Neural cell (in vitro differentiated cells): ENCODE data around the gene ANKLE1. TPM values are rescaled to one million over a fixed set of nuclear protein-coding genes. Genes with fewer than 3 reads are reported as not detected.
A peak's percentile ranks its signal among the peaks of the same experiment; 100 is the strongest.

Source experiments
- H2AFZ ChIP-seq: fragments of 200-600, 300-800 bp; sonication (generic), shearing (Covaris generic); 2 replicates; pipeline ENCODE4 v1.6.0; 2014; ENCODE audit warnings: low read depth, mild to moderate bottlenecking, antibody characterized with exemption, low read length, moderate library complexity
- H3F3A ChIP-seq: fragments of 200-600 bp; shearing (Covaris generic); 2 replicates; pipeline ENCODE4 v1.6.1; 2016; ENCODE audit warnings: mild to moderate bottlenecking, moderate library complexity, mixed read lengths, antibody characterized with exemption, low read length; ENCODE audit not compliant: insufficient read depth, poor library complexity, severe bottlenecking
- H3K27ac ChIP-seq: fragments of 200-600, 300-800 bp; sonication (generic), shearing (Covaris generic); 2 replicates; pipeline ENCODE4 v1.5.1; 2014; ENCODE audit warnings: mild to moderate bottlenecking, low read length, moderate library complexity
- H3K27me3 ChIP-seq: fragments of 300-800, 200-600 bp; sonication (generic), shearing (Covaris generic); 2 replicates; pipeline ENCODE4 v1.6.0; 2014; ENCODE audit warnings: mild to moderate bottlenecking, low read depth, low read length, moderate library complexity; ENCODE audit not compliant: insufficient read depth
- H3K36me3 ChIP-seq: fragments of 300-800, 200-600 bp; sonication (generic), shearing (Covaris generic); 2 replicates; pipeline ENCODE4 v1.5.1; 2014; ENCODE audit warnings: mild to moderate bottlenecking, antibody characterized with exemption, low read length, moderate library complexity; ENCODE audit not compliant: insufficient read depth
- H3K4me2 ChIP-seq: fragments of 300-800, 200-600 bp; sonication (generic), shearing (Covaris generic); 2 replicates; pipeline ENCODE4 v1.6.0; 2014; ENCODE audit warnings: mild to moderate bottlenecking, low read length
- H3K4me3 ChIP-seq: fragments of 300-800, 200-600 bp; sonication (generic), shearing (Covaris generic); 2 replicates; pipeline ENCODE4 v1.5.1; 2014; ENCODE audit warnings: mild to moderate bottlenecking, low read length, moderate library complexity
- H3K79me2 ChIP-seq: fragments of 200-600 bp; shearing (Covaris generic); replicated peaks from 2 replicates; pipeline ENCODE4 v1.6.0; 2014; ENCODE audit warnings: mild to moderate bottlenecking, low read length, moderate library complexity; ENCODE audit not compliant: insufficient read depth
- H3K9ac ChIP-seq: fragments of 300-800, 200-600 bp; sonication (generic), shearing (Covaris generic); 2 replicates; pipeline ENCODE4 v1.6.1; 2016; ENCODE audit warnings: mild to moderate bottlenecking, low read length, mixed read lengths
- H3K9me2 ChIP-seq: fragments of 200-600 bp; shearing (Covaris generic); 2 replicates; pipeline ENCODE4 v1.6.1; 2016; ENCODE audit warnings: mild to moderate bottlenecking, low read length, mixed read lengths; ENCODE audit not compliant: insufficient read depth
- H3K9me3 ChIP-seq: fragments of 200-600, 300-800 bp; sonication (generic), shearing (Covaris generic); 2 replicates; pipeline ENCODE4 v1.6.1; 2016; ENCODE audit warnings: mild to moderate bottlenecking, mixed run types, low read length, moderate library complexity, mixed read lengths
- H4K20me1 ChIP-seq: fragments of 200-600 bp; shearing (Covaris generic); 2 replicates; pipeline ENCODE4 v1.6.1; 2016; ENCODE audit warnings: mild to moderate bottlenecking, mixed run types; ENCODE audit not compliant: insufficient read depth
- EP300 ChIP-seq: fragments of 450-650 bp; conservative IDR thresholded peaks from 2 replicates; pipeline ENCODE4 v1.6.1; 2014; ENCODE audit warnings: antibody characterized with exemption, mild to moderate bottlenecking, moderate library complexity; ENCODE audit not compliant: poor library complexity, severe bottlenecking
- EZH2 ChIP-seq: fragments of 200-600, 300-800 bp; shearing (Covaris generic), sonication (generic); IDR thresholded peaks from 2 replicates; pipeline ENCODE4 v1.6.1; 2014; ENCODE audit warnings: antibody characterized with exemption, low read length, borderline replicate concordance, mild to moderate bottlenecking; ENCODE audit not compliant: insufficient read depth, poor library complexity, severe bottlenecking
- MXI1 ChIP-seq: fragments of 450-650 bp; conservative IDR thresholded peaks from 2 replicates; pipeline ENCODE4 v1.6.1; 2014; ENCODE audit warnings: antibody characterized with exemption, mild to moderate bottlenecking; ENCODE audit not compliant: poor library complexity, severe bottlenecking
- POLR2AphosphoS5 ChIP-seq: IDR thresholded peaks from 2 replicates; pipeline ENCODE4 v1.6.1; 2012
- RAD21 ChIP-seq: fragments of 450-650 bp; conservative IDR thresholded peaks from 2 replicates; pipeline ENCODE4 v1.6.1; 2014; ENCODE audit warnings: antibody characterized with exemption, mild to moderate bottlenecking, moderate library complexity
- SMC3 ChIP-seq: fragments of 450-650 bp; conservative IDR thresholded peaks from 2 replicates; pipeline ENCODE4 v1.6.1; 2014; ENCODE audit warnings: antibody characterized with exemption, mild to moderate bottlenecking, moderate library complexity; ENCODE audit not compliant: poor library complexity
- TAF1 ChIP-seq: IDR thresholded peaks from 2 replicates; pipeline ENCODE4 v1.6.1; 2012; ENCODE audit warnings: low read depth
- polyA plus RNA-seq: library from polyadenylated mRNA; depleted of rRNA; stranded (reverse); fragments of >200 nt; gene quantifications from 2 replicates; pipeline ENCODE4 v1.2.3, GENCODE V29; 2014
- TF ChIP-seq, protein P1 (sequence below): fragments of 450-650 bp; IDR thresholded peaks from 2 replicates; pipeline ENCODE4 v1.5.1; 2014; ENCODE audit warnings: antibody characterized with exemption, mild to moderate bottlenecking, moderate library complexity; ENCODE audit not compliant: poor library complexity, severe bottlenecking
- TF ChIP-seq, protein P2 (sequence below): IDR thresholded peaks from 2 replicates; pipeline ENCODE4 v1.6.1; 2012; ENCODE audit warnings: borderline replicate concordance

The ANKLE1 gene
- polyA plus RNA-seq, 1 donor from 2014 or later: 9.3 TPM

DNA sequence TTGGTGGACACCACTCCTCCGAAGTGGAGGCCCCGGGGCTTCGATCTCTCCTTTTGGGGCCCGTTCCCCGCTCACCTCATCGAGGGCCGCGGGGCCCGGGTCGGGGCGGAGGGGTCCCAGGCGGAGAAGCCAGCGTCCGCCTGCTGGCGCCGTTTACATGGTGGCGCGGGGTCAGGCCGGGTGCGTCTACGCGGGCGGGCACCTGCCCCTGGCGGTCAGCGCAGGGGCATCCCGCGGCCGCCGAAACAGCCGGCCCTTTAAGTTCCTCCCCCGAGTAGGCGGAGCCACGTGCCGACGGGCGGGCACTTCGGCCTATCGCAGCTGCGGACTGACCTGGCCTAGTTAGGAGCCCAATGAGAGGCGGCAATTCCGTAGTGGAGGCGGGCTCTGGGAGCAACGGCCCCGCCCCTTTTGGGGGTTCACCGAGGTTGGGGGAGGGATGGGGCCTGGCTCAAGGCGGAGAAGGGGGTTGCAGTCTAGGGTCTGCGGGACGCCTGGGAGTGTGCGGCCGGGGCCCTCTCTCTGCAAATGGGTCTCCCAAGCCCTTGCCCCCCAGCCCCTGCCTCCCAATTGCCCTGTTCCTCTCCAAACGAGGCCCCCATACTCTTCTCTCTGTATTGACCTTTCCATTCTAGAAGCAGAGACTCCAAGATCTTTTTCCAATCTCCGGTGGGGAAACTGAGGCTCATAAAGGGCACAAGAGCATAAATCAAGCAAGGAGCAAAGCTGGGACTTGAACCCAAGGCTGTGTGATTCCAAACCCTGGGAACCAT lies 21.7 kb downstream of the ANKLE1 start, which contains the start of gene ABHD8:
ABHD8 (minus strand) TSS at position 259 of the 773 bp plus-strand sequence. CDS start 1,809 bp downstream, outside the sequence.
- H3K4me3 ChIP-seq: peak within 1 kb of the TSS; percentile 84
- peak within 1 kb of the TSS; percentile 77 for H2AFZ ChIP-seq
- H3K27ac ChIP-seq: no peak within 1 kb of the TSS
- H3K79me2 ChIP-seq: no peaks in the 10 kb centered on the region
- H3K9me2 ChIP-seq: no peaks in the 10 kb centered on the region
- H3K4me2 ChIP-seq: peak within 1 kb of the TSS; percentile 80
- H3K9me3 ChIP-seq: peaks cover 2% of the 10 kb centered on the region
- H3K27me3 ChIP-seq: no peaks in the 10 kb centered on the region
- H4K20me1 ChIP-seq: no peaks in the 10 kb centered on the region
- peak within 1 kb of the TSS; percentile 79 for H3K9ac ChIP-seq
- no peaks in the 10 kb centered on the region for H3K36me3 ChIP-seq
- no peak for TF ChIP-seq EP300
- TF ChIP-seq EZH2: no peak
- TF ChIP-seq, protein P1, sequence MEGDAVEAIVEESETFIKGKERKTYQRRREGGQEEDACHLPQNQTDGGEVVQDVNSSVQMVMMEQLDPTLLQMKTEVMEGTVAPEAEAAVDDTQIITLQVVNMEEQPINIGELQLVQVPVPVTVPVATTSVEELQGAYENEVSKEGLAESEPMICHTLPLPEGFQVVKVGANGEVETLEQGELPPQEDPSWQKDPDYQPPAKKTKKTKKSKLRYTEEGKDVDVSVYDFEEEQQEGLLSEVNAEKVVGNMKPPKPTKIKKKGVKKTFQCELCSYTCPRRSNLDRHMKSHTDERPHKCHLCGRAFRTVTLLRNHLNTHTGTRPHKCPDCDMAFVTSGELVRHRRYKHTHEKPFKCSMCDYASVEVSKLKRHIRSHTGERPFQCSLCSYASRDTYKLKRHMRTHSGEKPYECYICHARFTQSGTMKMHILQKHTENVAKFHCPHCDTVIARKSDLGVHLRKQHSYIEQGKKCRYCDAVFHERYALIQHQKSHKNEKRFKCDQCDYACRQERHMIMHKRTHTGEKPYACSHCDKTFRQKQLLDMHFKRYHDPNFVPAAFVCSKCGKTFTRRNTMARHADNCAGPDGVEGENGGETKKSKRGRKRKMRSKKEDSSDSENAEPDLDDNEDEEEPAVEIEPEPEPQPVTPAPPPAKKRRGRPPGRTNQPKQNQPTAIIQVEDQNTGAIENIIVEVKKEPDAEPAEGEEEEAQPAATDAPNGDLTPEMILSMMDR: peak; percentile 70
- TF ChIP-seq, protein P2, sequence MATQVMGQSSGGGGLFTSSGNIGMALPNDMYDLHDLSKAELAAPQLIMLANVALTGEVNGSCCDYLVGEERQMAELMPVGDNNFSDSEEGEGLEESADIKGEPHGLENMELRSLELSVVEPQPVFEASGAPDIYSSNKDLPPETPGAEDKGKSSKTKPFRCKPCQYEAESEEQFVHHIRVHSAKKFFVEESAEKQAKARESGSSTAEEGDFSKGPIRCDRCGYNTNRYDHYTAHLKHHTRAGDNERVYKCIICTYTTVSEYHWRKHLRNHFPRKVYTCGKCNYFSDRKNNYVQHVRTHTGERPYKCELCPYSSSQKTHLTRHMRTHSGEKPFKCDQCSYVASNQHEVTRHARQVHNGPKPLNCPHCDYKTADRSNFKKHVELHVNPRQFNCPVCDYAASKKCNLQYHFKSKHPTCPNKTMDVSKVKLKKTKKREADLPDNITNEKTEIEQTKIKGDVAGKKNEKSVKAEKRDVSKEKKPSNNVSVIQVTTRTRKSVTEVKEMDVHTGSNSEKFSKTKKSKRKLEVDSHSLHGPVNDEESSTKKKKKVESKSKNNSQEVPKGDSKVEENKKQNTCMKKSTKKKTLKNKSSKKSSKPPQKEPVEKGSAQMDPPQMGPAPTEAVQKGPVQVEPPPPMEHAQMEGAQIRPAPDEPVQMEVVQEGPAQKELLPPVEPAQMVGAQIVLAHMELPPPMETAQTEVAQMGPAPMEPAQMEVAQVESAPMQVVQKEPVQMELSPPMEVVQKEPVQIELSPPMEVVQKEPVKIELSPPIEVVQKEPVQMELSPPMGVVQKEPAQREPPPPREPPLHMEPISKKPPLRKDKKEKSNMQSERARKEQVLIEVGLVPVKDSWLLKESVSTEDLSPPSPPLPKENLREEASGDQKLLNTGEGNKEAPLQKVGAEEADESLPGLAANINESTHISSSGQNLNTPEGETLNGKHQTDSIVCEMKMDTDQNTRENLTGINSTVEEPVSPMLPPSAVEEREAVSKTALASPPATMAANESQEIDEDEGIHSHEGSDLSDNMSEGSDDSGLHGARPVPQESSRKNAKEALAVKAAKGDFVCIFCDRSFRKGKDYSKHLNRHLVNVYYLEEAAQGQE: peak; percentile 26
- TF ChIP-seq POLR2AphosphoS5: peak; percentile 67
- peak; percentile 32 for TF ChIP-seq RAD21
- no peak for TF ChIP-seq TAF1
- peak; percentile 31 for TF ChIP-seq MXI1
- peak; percentile 20 for TF ChIP-seq SMC3
- no peaks in the 10 kb centered on the region for H3F3A ChIP-seq

DNA sequence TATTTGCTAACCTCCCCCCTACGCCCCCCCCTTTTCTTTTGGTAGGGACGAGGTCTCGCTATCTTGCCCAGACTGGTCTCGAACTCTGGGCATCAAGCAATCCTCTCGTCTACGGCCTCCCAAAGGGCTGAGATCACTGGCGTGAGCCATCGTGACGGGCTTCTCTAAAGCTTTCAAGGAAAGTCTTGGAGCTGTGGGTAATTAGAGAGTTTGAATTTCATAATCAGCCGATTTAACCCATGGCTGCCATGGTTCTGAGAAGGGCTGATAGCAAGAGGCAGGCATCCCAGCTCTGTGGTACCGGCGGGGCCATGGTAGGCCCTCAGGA lies 22.2 kb downstream of the ANKLE1 start:
- H3K79me2 ChIP-seq: no peaks in the 10 kb centered on the region
- H3K9ac ChIP-seq: no peak overlapping the region
- no peak overlapping the region for H3K4me3 ChIP-seq
- TF ChIP-seq RAD21: no peak
- no peaks in the 10 kb centered on the region for H3K27me3 ChIP-seq
- no peaks in the 10 kb centered on the region for H4K20me1 ChIP-seq
- H2AFZ ChIP-seq: peak overlapping the region; percentile 43
- no peak overlapping the region for H3K27ac ChIP-seq
- no peaks in the 10 kb centered on the region for H3F3A ChIP-seq
- H3K4me2 ChIP-seq: no peak overlapping the region
- no peaks in the 10 kb centered on the region for H3K9me2 ChIP-seq
- H3K9me3 ChIP-seq: no peaks in the 10 kb centered on the region
- no peaks in the 10 kb centered on the region for H3K36me3 ChIP-seq
